Measurements from ENCODE around the gene BIRC7.
"Not testable (repeated sequence)": the region's sequence is repeated elsewhere in the genome, so short reads cannot be mapped to it uniquely, and the experiment has no call there.

Gene BIRC7

DNA sequence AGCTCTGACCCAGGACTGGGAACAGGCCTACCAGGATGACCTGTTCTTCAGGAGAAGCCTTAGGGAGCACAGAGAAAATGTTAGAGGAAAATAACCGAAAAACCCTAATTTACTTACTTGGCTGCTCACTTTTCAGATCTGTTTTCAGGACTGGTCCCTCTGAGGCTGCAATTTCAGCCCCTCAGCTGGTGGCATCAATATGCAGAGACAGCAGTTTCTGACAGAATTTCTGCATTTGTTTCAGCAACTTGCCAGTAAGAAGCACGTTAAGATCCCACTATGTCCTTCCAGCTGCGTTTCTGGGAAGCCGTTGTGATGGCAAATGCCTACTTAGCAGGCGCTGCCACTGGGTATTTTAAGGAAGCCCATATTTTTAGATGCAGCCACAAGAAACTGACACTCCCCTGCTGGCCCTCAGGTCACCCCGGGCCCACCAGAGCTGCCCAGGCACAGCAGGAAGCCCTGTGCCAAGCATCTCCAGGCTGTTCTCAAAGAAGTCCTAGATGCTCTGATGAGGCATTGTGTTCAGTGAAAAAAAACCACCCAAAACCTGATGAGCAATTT, 27.3 kb upstream of the BIRC7 start:
- DNase-seq = no peak

- DNase-seq = no peak
These were observed 25.6 kb upstream of the BIRC7 start for GRCh38 chr20:63210011-63210605.

DNA sequence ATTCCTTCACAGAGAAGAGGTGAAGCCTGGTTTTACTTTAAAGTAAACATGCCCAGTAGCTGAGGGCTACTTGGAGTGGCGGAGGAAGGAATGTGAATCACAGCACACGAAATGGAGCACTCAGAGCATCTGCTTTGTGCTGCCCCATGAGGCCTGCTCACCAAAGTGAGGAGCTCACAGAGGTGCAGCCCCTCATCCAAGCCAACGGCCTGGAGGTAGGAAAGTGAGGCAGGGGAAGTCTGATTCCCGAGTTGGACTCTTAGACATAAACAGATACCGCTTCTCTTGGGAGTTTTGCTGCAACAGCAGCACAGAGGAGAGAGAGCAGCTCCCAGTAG, 23.3 kb upstream of the BIRC7 start:
- DNase-seq = no peak

GRCh38 chr20:63212792-63213191, 22.9 kb upstream of the BIRC7 start:
- no peak for DNase-seq

DNA sequence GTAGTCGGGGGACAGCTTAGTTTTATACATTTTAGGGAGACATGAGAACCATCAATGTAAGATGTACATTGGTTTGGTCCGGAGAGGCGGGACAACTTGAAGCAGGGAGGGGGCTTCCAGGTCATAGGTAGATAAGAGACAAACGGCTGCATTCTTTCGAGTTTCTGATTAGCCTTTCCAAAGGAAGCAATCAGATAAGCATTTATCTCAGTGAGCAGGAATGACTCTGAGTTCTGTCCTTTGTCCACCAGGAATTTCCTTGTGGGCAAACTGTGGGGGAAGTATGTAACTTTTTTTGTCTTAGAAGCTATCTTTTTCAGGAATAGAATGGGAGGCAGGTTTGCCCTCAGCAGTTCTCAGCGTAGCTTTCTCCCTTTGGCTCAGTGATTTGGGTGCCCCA, 21.2 kb upstream of the BIRC7 start:
- DNase-seq = no peak

- peak; percentile 7 for DNase-seq
These were observed 20.3 kb upstream of the BIRC7 start for GRCh38 chr20:63215101-63216040.

DNA sequence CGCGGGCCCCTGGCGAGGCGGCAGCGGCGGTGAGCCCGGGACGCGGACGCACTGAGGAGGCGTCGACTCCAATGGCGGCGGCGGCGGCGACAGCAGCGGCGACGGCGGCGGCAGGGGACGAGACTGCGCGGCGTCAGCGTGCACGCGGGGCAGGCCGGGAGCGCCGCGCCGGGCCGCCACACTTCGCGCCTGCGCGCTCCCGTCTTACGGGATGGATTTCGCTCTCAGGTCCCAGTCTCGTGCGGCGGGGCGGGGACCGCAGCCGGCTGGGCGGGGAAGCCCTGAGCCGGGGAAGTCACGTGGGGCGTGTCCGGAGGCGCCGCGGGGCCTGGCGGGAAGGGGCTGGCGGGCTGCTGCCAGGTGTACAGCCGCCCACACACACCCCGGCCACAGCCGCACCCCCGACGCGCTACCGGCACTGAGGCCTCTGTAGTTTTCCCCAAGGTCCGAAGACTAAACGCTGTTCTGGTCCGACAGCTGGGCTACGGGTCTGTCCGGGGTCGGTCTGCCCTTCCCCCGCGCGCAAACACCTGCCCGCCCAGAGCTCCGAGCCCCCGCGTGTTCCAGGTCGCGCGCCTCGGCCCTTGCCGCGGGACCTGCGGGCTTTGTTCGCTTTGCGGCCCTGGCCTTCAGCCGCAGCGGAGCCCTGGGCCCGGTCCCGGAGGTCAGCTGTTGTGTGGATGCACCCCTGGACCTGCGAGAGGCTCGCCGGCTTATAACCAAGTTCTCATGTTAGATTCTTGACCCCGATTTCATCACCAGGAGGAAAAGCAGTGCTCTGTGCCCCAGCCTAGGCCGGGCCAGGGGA, 19.5 kb upstream of the BIRC7 start, which contains the start of gene YTHDF1:
Gene YTHDF1, minus strand, starts transcription at position 91 of the 808 bp plus-strand sequence. CDS start 239 bp downstream, outside the sequence.
- DNase-seq = peak; percentile 94

DNA sequence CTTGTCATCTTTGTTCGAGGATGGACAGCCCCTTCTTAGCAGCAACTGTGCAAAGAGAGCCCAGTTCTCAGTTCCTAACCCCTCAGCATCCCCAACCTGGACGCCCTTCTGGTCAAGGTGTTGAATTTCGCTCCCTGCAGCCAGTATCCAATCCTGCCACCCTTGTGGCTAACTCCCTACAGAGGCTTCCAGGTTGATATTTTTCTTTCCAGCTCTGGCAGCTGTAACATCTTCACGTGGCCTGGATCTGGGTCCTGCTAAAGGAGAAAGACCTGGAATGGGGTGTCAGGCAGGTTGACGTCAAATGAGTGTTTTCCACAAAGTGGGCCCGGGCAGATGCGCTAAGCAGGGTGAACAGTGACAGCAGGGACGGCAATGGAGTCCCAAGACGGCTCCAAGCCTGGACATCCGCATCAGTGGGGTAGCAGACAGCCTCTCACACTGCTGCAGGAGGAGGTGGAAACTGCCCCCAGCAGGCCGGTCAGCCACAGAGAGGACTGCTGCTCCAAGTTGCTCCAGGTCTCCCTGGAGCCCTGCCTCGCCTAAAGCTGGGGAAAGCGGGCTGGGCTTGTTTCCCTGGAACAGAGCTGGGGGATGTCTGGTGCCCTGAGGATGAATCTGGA, 18.7 kb upstream of the BIRC7 start:
- no peak for DNase-seq

DNA sequence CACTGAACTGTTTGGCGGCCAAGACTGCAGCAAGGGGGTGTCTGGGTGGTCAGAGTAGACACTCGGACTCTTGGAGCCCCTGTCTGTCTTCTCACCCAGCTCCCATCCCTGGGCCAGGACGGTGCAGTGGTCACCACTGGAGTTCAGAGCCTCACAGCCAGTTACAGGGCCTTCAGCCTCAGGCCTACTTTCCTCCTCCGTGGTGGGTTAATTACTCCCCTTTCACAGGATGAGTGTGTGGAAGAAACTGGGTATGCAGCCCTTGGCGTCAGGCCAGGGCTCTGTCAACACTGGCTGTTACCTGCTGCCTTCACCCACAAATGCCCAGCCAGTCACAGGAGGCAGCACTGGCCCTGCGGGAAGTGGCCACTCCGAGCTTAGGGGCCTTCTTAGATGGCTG, 18.0 kb upstream of the BIRC7 start:
- DNase-seq = no peak

DNA sequence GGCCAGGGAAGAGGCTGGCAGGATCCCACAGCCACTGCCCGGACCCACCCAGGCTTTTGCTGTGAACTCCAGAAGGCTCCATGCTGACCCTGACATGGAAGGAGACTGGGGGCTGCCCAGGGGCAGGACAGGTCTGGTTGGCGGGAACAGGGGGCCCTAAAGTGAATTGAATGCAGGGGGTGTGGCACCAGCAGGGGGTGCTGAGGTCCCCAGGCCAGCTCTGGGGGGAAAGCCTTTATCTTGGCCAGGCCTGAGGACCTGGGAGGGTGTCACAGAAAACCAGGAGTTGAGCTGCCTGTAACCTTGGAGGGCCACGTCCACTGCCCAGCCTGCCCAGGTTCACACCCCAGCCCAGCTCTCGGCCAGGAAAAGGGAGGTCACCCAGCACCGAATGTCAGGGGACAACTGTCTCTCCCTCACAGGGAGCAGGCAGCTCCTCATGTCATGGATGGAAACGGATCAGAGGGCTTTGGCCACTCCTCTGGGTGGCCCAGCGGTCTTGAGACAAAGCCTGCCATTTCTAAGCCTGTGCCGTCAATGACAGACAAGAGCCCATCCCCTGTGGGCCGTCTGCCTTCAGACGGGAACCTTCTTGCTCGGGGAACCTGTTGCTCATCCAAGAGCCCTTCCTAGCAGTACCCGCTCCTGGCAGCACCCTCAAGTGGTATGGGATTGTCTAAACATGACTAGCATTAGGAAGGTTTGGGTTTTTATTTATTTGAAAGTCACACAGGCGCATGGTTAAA, 16.8 kb upstream of the BIRC7 start:
- no peak for DNase-seq

DNA sequence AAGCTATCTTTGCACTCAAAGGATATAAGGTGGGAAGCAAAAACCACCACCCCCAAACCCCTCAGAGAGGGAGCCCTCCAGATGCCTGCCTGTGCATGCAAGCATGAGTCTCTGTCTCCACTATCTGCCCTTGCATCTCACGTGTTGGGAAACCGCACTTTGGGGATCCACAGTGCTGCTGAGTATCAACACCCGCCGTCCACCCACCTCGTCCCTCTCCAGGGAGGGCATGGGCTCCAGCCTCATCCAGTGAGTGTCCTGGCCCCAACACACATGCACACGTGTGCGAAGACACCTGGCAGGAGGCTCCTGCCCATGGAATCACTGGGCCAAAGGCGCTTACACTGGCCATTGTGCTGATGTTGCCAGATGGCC, 16.3 kb upstream of the BIRC7 start:
- DNase-seq = no peak

DNA sequence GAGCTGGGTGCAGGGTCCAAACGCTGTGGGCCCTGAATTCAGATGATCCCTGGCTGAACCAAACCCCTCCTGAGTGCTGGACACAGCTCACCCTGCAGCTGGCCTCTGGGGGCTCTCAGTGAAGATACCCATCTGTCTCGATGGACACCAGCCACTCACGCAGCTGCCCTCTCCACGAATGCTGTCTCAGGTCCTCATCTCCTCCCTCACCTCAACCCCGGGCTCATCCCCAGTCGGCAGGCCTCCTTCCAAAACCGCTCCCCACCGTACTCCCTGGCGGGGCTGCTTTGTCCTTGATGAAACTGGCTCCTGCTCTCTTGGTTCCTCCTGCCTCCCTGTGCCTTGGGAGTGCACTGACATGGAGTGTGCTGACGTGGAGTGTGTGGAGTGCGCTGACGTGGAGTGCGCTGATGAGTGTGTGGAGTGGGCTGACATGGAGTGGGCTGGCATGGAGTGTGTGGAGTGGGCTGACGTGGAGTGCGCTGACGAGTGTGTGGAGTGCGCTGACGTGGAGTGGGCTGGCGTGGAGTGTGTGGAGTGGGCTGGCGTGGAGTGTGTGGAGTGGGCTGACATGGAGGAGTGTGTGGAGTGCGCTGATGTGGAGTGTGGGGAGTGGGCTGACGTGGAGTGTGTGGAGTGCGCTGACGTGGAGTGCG, 15.7 kb upstream of the BIRC7 start:
- DNase-seq = no peak

- DNase-seq = no peak
These were observed 14.9 kb upstream of the BIRC7 start for GRCh38 chr20:63220696-63221399.

DNA sequence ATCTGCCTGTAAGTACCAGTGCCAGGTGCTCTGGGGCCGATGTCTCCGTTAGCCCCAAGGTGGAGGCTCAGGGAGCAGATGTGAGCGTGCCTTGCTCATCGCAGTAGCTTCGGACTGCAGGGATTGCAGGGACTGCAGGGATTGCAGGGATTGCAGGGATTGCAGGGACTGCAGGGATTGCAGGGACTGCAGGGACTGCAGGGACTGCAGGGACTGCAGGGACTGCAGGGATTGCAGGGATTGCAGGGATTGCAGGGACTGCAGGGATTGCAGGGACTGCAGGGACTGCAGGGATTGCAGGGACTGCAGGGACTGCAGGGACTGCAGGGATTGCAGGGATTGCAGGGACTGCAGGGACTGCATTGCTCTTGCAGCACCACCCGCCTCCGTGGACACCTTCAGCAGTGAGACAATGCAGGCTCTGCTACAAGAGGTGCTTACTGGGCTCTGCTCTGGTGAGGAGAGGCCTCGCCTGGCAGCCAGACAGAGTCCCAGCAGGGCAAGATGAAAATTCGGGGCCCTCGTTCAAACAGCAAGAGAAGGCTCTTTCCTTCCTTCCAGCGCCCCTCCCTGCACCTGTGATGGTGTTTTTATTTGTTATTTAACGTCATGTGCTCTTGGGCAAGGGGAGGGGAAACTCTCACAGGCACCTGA, 14.2 kb upstream of the BIRC7 start:
- not testable (repeated sequence) for DNase-seq

DNA sequence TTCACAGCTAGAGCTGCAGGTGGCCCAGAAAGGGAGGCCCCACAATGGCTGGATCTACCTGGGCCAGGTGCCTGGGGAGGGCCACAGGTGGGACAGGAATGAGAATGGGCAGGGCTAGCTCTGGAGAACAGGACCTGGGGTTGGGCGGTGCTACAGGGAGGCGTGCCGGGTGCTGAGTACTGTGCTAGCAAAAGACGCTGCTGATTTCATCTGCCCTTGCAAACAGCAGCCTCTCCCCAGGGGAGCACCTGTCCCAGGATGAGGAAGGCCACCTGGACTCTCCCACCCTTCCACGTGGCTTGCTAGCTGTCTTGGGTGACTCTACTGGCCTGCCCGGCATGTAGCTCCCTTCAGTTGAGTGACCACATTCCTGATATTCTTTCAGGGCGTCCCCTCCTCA, 13.2 kb upstream of the BIRC7 start:
- DNase-seq = no peak

GRCh38 chr20:63223121-63223825, 12.4 kb upstream of the BIRC7 start:
- peak; percentile 27 for DNase-seq

- DNase-seq = no peak
These were observed 11.9 kb upstream of the BIRC7 start for GRCh38 chr20:63223826-63224207.

DNA sequence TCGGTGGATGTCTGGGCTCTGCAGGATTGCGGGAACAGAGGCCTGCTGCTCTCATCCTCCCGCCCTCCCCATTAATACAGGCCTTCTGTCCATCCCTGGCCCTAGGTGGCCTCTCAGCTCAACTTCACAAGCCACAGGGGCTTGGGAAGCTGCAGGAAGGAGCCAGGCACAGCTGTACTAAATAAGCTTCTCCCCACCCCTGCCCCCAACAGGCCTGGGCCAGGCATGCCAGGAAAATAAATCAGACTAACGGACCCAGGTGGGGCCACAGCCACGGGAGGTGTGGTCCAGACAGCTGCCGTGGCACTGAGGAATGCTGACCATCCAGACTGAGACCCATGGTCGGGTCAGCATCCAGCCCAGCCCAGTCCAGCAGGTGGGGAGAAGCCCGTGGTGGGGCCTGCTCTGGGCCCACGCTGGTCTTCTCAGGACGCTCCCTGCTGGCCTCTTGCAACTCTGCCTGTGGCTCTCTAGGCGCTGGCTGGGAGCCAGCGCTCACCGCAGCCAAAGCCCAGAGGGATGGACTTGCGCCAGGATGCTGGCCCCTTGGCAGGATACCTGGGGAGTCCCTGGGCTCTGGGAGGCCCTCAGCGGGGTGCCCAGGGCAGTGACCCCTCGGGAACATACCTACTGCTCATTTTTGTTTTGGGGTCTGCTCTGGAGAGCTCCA, 11.2 kb upstream of the BIRC7 start:
- DNase-seq = no peak

DNA sequence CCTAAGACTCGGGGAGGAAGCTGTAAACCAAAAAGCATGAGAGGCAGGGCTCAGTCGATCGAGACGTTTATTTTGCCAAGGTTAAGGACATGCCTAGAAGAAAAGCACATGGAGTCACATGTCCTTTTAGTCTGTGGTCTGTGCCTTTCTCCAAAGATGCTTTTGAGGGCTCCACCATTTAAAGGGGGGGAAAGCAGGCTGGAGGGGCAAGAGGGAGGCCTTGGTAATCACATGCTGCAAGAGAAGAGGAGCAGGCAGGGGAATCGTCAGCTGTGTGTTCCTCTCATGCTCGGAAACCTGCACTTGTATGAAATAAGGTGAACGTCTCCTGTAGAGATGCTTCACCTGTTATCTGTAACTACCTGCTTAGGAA, 10.6 kb upstream of the BIRC7 start:
- DNase-seq = no peak

Measured in stimulated activated naive CD4-positive, alpha-beta T cell treated with Interleukin-2 at 50 U/mL for 16 hours (primary cell).